Stomach (tissue), 9 donors: Measurements from ENCODE around the gene DCK. TPM values are rescaled to one million over a fixed set of nuclear protein-coding genes. Genes with fewer than 3 reads are reported as not detected.
A peak's percentile ranks its signal among the peaks of the same experiment; 100 is the strongest.
"Not testable (repeated sequence)": the region's sequence is repeated elsewhere in the genome, so short reads cannot be mapped to it uniquely, and the experiment has no call there.

Experiments used
- DNase-seq, 2 donors: peaks; one replicate each; pipeline versions ENCODE4 v3.0.0 to v3.0.0-alpha.2; 2013 to 2019
- H3K27ac ChIP-seq, 5 donors: fragments of 200-600 bp in 4 of 5; sonication (generic) in 4 of 5; one replicate each; pipeline ENCODE4 v1.5.1; 2013 to 2019; ENCODE audit warnings: mild to moderate bottlenecking in 1 of 5, moderate library complexity in 1 of 5
- H3K27me3 ChIP-seq, 3 donors: fragments of 200-600 bp; sonication (generic); one replicate each; pipeline ENCODE4 v1.5.1; 2017 to 2019; ENCODE audit warnings: mixed run types in 1 of 3
- H3K36me3 ChIP-seq, 4 donors: fragments of 200-600 bp; sonication (generic); 1 replicate in 3 of 4; 2 replicates in 1 of 4; pipeline ENCODE4 v1.5.1; 2016 to 2019
- H3K4me1 ChIP-seq, 4 donors: fragments of 200-600 bp; sonication (generic); one replicate each; pipeline ENCODE4 v1.5.1; 2016 to 2019
- H3K4me3 ChIP-seq, 4 donors: fragments of 200-600 bp; sonication (generic) in 3 of 4; one replicate each; pipeline ENCODE4 v1.5.1; 2016 to 2019; ENCODE audit warnings: mild to moderate bottlenecking in 1 of 4
- H3K9me3 ChIP-seq, 4 donors: fragments of 200-600 bp; sonication (generic); one replicate each; pipeline ENCODE4 v1.5.1; 2016 to 2019
- EP300 ChIP-seq: sonication (generic); formaldehyde crosslinking; IDR thresholded peaks from one replicate; pipeline ENCODE4 v1.6.1; 2017; ENCODE audit warnings: antibody characterized with exemption
- POLR2A ChIP-seq, 4 donors: fragments of 450-650 bp; IDR thresholded peaks; one replicate each; pipeline ENCODE4 v1.6.1; 2016; ENCODE audit warnings: antibody characterized with exemption in 4 of 4, control low read depth in 2 of 4, mild to moderate bottlenecking in 1 of 4, moderate library complexity in 1 of 4
- POLR2AphosphoS5 ChIP-seq, 3 donors: sonication (generic); formaldehyde crosslinking; IDR thresholded peaks; one replicate each; pipeline ENCODE4 v1.6.1; 2016; ENCODE audit warnings: antibody characterized with exemption in 3 of 3
- WGBS, 5 donors: extraction: QIAGEN DNeasy Blood & Tissue Kit in 3 of 5; methylation state at CpG; one replicate each; pipeline versions ENCODE4 v1.1.5 to v1.1.7; 2013 to 2018; 5-methylcytosine and 5-hydroxymethylcytosine counted together
- intact Hi-C: fragments of 100-400 bp; cut with DNase I; formaldehyde crosslinking; loops from one replicate; pipeline ENCODE4 v1.15.1; 2023; ENCODE audit warnings: low total_unique reads
- polyA plus RNA-seq, 3 donors: library from polyadenylated mRNA; stranded (reverse); fragments of 200-250 nt; gene quantifications; one replicate each; pipeline ENCODE4 v1.2.3, GENCODE V29; 2013
- total RNA-seq, 5 donors: library from RNA; depleted of rRNA; stranded (reverse); fragments of >200 nt; gene quantifications; one replicate each; pipeline versions ENCODE4 v1.1.0 to v1.2.3, GENCODE V29; 2014 to 2016
- TF ChIP-seq, protein P1 (sequence below), 7 experiments: fragments of 450-650 bp in 4 of 7; fragments of 200-600 bp in 3 of 7; sonication (generic) in 3 of 7; IDR thresholded peaks; one replicate each; pipeline ENCODE4 v1.5.1; 2016 to 2019; ENCODE audit warnings: antibody characterized with exemption in 7 of 7, control low read depth in 2 of 7, mild to moderate bottlenecking in 1 of 7
- donor health status: healthy with polysubstance abuse.
- donor health status: Bipolar disorder and iron deficiency.
- donor health status: healthy.

DCK gene
- total and polyA plus RNA-seq, 8 donors, result 6.7 to 43.2 (median 13.5) TPM

DNA sequence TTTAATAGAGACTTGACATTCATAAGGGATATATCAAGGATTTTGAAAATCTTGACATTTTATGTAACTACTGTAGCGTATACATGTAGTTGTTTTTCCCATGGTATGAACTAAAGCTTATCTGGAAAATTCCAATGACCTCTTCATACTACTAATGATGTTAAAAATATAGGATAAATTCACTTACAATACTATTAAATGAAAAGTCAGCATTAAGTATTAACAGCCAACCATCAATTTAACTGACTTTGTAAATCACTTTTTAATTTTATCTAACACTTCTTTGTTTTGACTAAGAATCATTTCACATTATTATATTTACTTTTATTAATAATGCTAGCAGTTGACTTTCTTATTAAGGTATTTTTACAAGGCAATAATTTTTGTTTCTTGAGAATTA is 34.2 kb downstream of the DCK start:
- H3K36me3 ChIP-seq, result peaks cover 6 to 57% (median 42%) of the 10 kb centered on the region in 4 donors
- 95 to 98% (median 98%) methylated on average over 1 of the region's 1 CpG for WGBS, 5 donors
- TF ChIP-seq EP300 (no peak), POLR2A (IDR thresholded peaks at IDR 0.05) (no peak)

DNA sequence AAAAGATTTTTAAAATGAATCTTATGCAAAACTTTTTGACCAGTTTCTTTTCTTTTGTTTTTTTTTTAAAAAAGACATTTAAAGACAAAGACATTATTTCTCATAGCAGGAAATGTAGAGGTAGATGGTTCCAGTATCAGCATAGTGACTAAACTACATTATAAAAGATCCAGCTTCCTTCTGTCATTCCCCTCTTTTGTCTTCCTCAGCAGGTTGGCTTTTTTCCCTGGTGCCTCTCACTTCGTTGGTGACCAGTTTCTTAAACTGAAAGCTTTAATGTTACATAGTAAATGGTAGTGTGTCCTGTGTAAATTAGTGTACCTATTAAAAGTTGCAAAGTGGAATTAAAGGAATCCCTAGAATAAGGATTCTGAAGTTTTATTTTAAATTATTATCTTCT is 36.1 kb downstream of the DCK start:
- Histone ChIP-seq H3K27ac (no peak overlapping the region), H3K4me1 (peaks cover 0 to 13% (median 6%) of the 10 kb centered on the region in 4 donors), H3K36me3 (peaks cover 6 to 57% (median 55%) of the 10 kb centered on the region in 4 donors), H3K4me3 (no peak overlapping the region), H3K27me3 (no peaks in the 10 kb centered on the region), H3K9me3 (no peaks in the 10 kb centered on the region)
- TF ChIP-seq, protein P1, sequence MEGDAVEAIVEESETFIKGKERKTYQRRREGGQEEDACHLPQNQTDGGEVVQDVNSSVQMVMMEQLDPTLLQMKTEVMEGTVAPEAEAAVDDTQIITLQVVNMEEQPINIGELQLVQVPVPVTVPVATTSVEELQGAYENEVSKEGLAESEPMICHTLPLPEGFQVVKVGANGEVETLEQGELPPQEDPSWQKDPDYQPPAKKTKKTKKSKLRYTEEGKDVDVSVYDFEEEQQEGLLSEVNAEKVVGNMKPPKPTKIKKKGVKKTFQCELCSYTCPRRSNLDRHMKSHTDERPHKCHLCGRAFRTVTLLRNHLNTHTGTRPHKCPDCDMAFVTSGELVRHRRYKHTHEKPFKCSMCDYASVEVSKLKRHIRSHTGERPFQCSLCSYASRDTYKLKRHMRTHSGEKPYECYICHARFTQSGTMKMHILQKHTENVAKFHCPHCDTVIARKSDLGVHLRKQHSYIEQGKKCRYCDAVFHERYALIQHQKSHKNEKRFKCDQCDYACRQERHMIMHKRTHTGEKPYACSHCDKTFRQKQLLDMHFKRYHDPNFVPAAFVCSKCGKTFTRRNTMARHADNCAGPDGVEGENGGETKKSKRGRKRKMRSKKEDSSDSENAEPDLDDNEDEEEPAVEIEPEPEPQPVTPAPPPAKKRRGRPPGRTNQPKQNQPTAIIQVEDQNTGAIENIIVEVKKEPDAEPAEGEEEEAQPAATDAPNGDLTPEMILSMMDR (IDR thresholded peaks at IDR 0.05), result no peak
- TF ChIP-seq POLR2A (IDR thresholded peaks at IDR 0.05), result no peak
- no peak for TF ChIP-seq POLR2AphosphoS5 (IDR thresholded peaks at IDR 0.05)
- TF ChIP-seq EP300, result no peak
- no peak for DNase-seq
- 60 to 88% (median 69%) methylated on average over 1 of the region's 1 CpG for WGBS, 5 donors
- intact Hi-C loops, result no loop called here

More for the DNA sequence above, 34.2 kb downstream of the DCK start:
- Histone ChIP-seq H3K9me3 (no peaks in the 10 kb centered on the region), H3K4me1 (peaks cover 0 to 13% (median 6%) of the 10 kb centered on the region in 4 donors), H3K27ac (no peak overlapping the region), H3K27me3 (no peaks in the 10 kb centered on the region), H3K4me3 (no peak overlapping the region)
- intact Hi-C loops, result no loop called here
- DNase-seq, result no peak

DNA sequence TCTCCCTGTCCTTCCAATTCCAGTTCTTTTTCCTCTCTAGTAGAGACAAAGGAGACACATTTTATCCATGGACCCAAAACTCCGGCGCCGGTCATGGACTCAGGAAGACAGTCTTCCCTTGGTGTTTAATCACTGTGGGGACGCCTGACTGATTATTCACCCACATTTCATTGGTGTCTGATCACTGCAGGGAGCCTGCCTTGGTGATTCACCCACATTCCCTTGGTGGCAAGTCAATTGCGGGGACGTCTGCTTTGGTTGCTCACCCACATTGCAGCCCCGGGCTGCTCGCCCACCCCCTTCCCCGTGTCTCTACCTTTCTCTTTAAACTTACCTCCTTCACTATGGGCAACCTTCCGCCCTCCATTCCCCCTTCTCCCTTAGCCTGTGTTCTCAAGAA is 38.7 kb downstream of the DCK start:
- intact Hi-C loops, H3K9me3 ChIP-seq, H3K27me3 ChIP-seq, H3K27ac ChIP-seq, H3K4me3 ChIP-seq, DNase-seq, H3K4me1 ChIP-seq: not testable (repeated sequence)
- WGBS, 5 donors, result 86 to 96% (median 92%) methylated on average over 9 to 10 of the region's 10 CpGs
- peaks cover 6 to 75% (median 72%) of the 10 kb centered on the region in 4 donors for H3K36me3 ChIP-seq

DNA sequence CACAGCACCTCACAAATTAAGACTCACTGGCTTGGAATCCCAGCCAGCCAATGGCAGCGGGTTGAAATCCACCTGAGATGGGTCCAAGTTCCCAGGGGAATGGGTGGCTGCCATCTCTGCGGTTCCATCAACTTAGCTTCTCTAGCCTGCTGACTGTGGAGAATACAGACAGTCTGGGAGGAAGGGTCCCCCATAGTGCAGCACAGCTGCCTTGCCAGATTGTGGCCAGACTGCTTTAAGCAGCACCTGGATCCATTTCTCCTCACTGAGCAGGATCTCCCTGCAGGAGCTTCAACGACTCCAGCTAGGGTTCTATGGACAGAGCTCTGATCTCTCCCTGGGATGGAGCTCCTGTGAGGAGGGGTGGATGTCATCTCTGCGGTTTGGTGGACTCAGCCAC is 51.8 kb downstream of the DCK start:
- no peaks in the 10 kb centered on the region for H3K27me3 ChIP-seq
- no peak overlapping the region for H3K4me3 ChIP-seq
- H3K9me3 ChIP-seq, result no peaks in the 10 kb centered on the region
- H3K27ac ChIP-seq, result no peak overlapping the region
- H3K36me3 ChIP-seq, result no peaks in the 10 kb centered on the region
- intact Hi-C loops, result no loop called here
- DNase-seq, result no peak
- TF ChIP-seq POLR2A (IDR thresholded peaks at IDR 0.05) (no peak), POLR2AphosphoS5 (IDR thresholded peaks at IDR 0.05) (no peak), EP300 (no peak)
- TF ChIP-seq, protein P1 (IDR thresholded peaks at IDR 0.05), result no peak
- no peaks in the 10 kb centered on the region for H3K4me1 ChIP-seq
- WGBS, 5 donors, result 70 to 88% (median 84%) methylated on average over 4 of the region's 4 CpGs

DNA sequence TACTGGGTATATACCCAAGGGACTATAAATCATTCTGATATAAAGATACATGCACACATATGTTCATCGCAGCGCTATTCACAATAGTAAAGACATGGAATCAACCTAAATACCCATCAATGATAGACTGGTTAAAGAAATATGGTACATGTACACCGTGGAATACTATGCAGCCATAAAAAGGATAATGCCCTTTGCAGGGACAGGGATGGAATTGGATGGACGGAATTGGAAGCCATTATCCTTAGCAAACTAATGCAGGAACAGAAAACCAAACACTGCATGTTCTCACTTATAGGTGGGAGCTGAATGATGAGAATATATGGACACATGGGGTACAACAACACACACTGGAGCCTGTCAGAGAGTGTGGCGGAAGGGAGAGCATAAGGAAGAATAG is 55.9 kb downstream of the DCK start:
- no peaks in the 10 kb centered on the region for H3K27me3 ChIP-seq
- no peak overlapping the region for H3K4me3 ChIP-seq
- no peaks in the 10 kb centered on the region for H3K36me3 ChIP-seq
- H3K4me1 ChIP-seq, result no peaks in the 10 kb centered on the region
- TF ChIP-seq POLR2A (IDR thresholded peaks at IDR 0.05) (no peak), EP300 (no peak)
- 84 to 91% (median 88%) methylated on average over 5 of the region's 5 CpGs for WGBS, 5 donors
- H3K9me3 ChIP-seq, result no peaks in the 10 kb centered on the region
- intact Hi-C loops, result no loop called here
- H3K27ac ChIP-seq, result no peak overlapping the region
- no peak for DNase-seq

DNA sequence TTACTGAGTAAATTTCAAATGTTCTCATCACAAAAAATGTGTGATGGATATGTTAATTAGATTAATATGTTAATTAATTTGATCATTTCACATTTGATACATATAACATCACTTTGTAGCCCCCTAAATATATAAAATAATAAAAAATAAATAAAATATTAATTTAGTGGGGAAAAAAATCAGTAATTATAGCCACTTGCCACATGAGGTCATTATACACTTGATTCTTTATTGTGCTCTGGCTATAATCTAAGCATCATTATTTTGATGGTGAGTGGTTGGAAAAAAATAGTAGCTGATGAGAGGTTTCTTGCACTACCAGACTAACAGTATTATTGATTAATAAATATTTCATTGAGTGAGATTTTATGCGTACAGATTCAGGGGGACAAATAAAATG is 57.4 kb downstream of the DCK start:
- 77 to 92% (median 88%) methylated on average over 1 of the region's 1 CpG for WGBS, 5 donors
- intact Hi-C loops, result no loop called here
- TF ChIP-seq, protein P1 (IDR thresholded peaks at IDR 0.05), result peak in 1 of 7 experiments; percentile 7
- TF ChIP-seq EP300, result no peak
- Histone ChIP-seq H3K9me3 (no peaks in the 10 kb centered on the region), H3K36me3 (no peaks in the 10 kb centered on the region), H3K27ac (no peak overlapping the region), H3K27me3 (no peaks in the 10 kb centered on the region), H3K4me1 (no peaks in the 10 kb centered on the region), H3K4me3 (no peak overlapping the region)
- DNase-seq, result no peak
